Hepatocyte (in vitro differentiated cells): Measurements from ENCODE around the gene GNAZ. TPM values are rescaled to one million over a fixed set of nuclear protein-coding genes. Genes with fewer than 3 reads are reported as not detected.
"Not testable (repeated sequence)": the region's sequence is repeated elsewhere in the genome, so short reads cannot be mapped to it uniquely, and the experiment has no call there.

ENCODE experiments used
- DNase-seq: peaks from one replicate; pipeline ENCODE4 v3.0.0-alpha.2; 2016; ENCODE audit warnings: low spot score
- H2AFZ ChIP-seq: fragments of 200-600 bp; sonication (generic); 2 replicates; pipeline ENCODE4 v1.6.0; 2016; ENCODE audit warnings: antibody characterized with exemption, mild to moderate bottlenecking
- H3K27ac ChIP-seq: fragments of 200-600 bp; sonication (generic); 2 replicates; pipeline ENCODE4 v1.5.1; 2016; ENCODE audit warnings: mild to moderate bottlenecking
- H3K27me3 ChIP-seq: fragments of 200-600 bp; sonication (generic); 2 replicates; pipeline ENCODE4 v1.6.1; 2016
- H3K36me3 ChIP-seq: fragments of 200-600 bp; sonication (generic); replicated peaks from 2 replicates; pipeline ENCODE4 v1.5.1; 2016; ENCODE audit warnings: low read depth; ENCODE audit not compliant: insufficient read depth
- H3K4me1 ChIP-seq: fragments of 200-600 bp; sonication (generic); 2 replicates; pipeline ENCODE4 v1.5.1; 2016; ENCODE audit warnings: mild to moderate bottlenecking, moderate library complexity; ENCODE audit not compliant: insufficient read depth
- H3K4me2 ChIP-seq: fragments of 200-600 bp; sonication (generic); 2 replicates; pipeline ENCODE4 v1.6.0; 2016
- H3K4me3 ChIP-seq: fragments of 200-600 bp; sonication (generic); 2 replicates; pipeline ENCODE4 v1.5.1; 2016; ENCODE audit warnings: mild to moderate bottlenecking
- H3K79me2 ChIP-seq: fragments of 200-600 bp; sonication (generic); 2 replicates; pipeline ENCODE4 v1.6.0; 2017; ENCODE audit warnings: mild to moderate bottlenecking
- H3K9me2 ChIP-seq: fragments of 200-600 bp; sonication (generic); replicated peaks from 2 replicates; pipeline ENCODE4 v1.6.0; 2017; ENCODE audit warnings: mild to moderate bottlenecking; ENCODE audit not compliant: insufficient read depth
- H3K9me3 ChIP-seq: fragments of 200-600 bp; sonication (generic); 2 replicates; pipeline ENCODE4 v1.5.1; 2016; ENCODE audit warnings: low read depth, mild to moderate bottlenecking
- H4K20me1 ChIP-seq: fragments of 200-600 bp; sonication (generic); 2 replicates; pipeline ENCODE4 v1.6.0; 2016; ENCODE audit warnings: mild to moderate bottlenecking; ENCODE audit not compliant: insufficient read depth, poor library complexity, severe bottlenecking
- CTCF ChIP-seq: fragments of 200-600 bp; sonication (generic); IDR thresholded peaks from 2 replicates; pipeline ENCODE4 v1.5.1; 2016; ENCODE audit warnings: antibody characterized with exemption, mild to moderate bottlenecking; ENCODE audit not compliant: poor library complexity
- EZH2 ChIP-seq: fragments of 200-600 bp; sonication (generic); IDR thresholded peaks from 2 replicates; pipeline ENCODE4 v1.6.1; 2016; ENCODE audit warnings: antibody characterized with exemption, mild to moderate bottlenecking, borderline replicate concordance
- EZH2phosphoT487 ChIP-seq: fragments of 200-600 bp; sonication (generic); IDR thresholded peaks from one replicate; pipeline ENCODE4 v1.6.1; 2018; ENCODE audit warnings: antibody characterized with exemption, mild to moderate bottlenecking, low read depth, moderate library complexity; ENCODE audit not compliant: unreplicated experiment, severe bottlenecking
- WGBS: methylation state at CpG from one replicate; pipeline ENCODE4 v1.1.6; 2016; ENCODE audit warnings: low lambda C conversion rate; ENCODE audit errors: missing lambda C conversion rate; 5-methylcytosine and 5-hydroxymethylcytosine counted together
- polyA plus RNA-seq: library from polyadenylated mRNA; unstranded; fragments of >200 nt; fragmentation: Nextera tagmentation; extraction: Ambion mirVana; gene quantifications from 2 replicates; pipeline ENCODE4 v1.2.1, GENCODE V29; 2016
- total RNA-seq: library from RNA; depleted of rRNA; stranded (reverse); fragments of >200 nt; gene quantifications from 2 replicates; pipeline ENCODE4 v1.2.3, GENCODE V29; 2014

GNAZ gene
- total and polyA plus RNA-seq, 2 experiments from 2014 or later, result 3.4 to 4.1 TPM

- H3K27ac ChIP-seq, result no peak overlapping the region
- TF ChIP-seq EZH2, result no peak
- no peak for TF ChIP-seq EZH2phosphoT487
- no peak for TF ChIP-seq CTCF
- no peak for DNase-seq
- H4K20me1 ChIP-seq, result no peaks in the 10 kb centered on the region
- no peak overlapping the region for H3K4me2 ChIP-seq
- H3K79me2 ChIP-seq, result no peaks in the 10 kb centered on the region
- H3K9me2 ChIP-seq, result no peaks in the 10 kb centered on the region
- WGBS, result 94% methylated on average over 6 of the region's 6 CpGs
- H3K36me3 ChIP-seq, result no peaks in the 10 kb centered on the region
- no peaks in the 10 kb centered on the region for H3K9me3 ChIP-seq
- H2AFZ ChIP-seq, result no peak overlapping the region
- H3K27me3 ChIP-seq, result no peaks in the 10 kb centered on the region
- no peak overlapping the region for H3K4me3 ChIP-seq
- H3K4me1 ChIP-seq, result no peaks in the 10 kb centered on the region
These were observed 22.6 kb upstream of the GNAZ start for GRCh38 chr22:23047742-23048141.

- not testable (repeated sequence) for H3K4me1 ChIP-seq, H3K36me3 ChIP-seq, H3K4me2 ChIP-seq, DNase-seq, H3K9me2 ChIP-seq, H3K4me3 ChIP-seq, H4K20me1 ChIP-seq, H3K9me3 ChIP-seq, H2AFZ ChIP-seq, H3K79me2 ChIP-seq, H3K27me3 ChIP-seq, H3K27ac ChIP-seq
- WGBS, result 92% methylated on average over 1 of the region's 1 CpG
These were observed 19.8 kb upstream of the GNAZ start for GRCh38 chr22:23050546-23050945.

- H4K20me1 ChIP-seq, result no peaks in the 10 kb centered on the region
- no peaks in the 10 kb centered on the region for H3K27me3 ChIP-seq
- H3K4me3 ChIP-seq, result no peak overlapping the region
- H3K79me2 ChIP-seq, result no peaks in the 10 kb centered on the region
- no peak overlapping the region for H3K27ac ChIP-seq
- 48% methylated on average over 5 of the region's 5 CpGs for WGBS
- no peak overlapping the region for H2AFZ ChIP-seq
- DNase-seq, result no peak
- H3K4me1 ChIP-seq, result no peaks in the 10 kb centered on the region
- no peak overlapping the region for H3K4me2 ChIP-seq
- no peaks in the 10 kb centered on the region for H3K9me2 ChIP-seq
- H3K9me3 ChIP-seq, result no peaks in the 10 kb centered on the region
- H3K36me3 ChIP-seq, result no peaks in the 10 kb centered on the region
- TF ChIP-seq CTCF, result no peak
- TF ChIP-seq EZH2phosphoT487, result no peak
- TF ChIP-seq EZH2, result no peak
These were observed 17.1 kb upstream of the GNAZ start for GRCh38 chr22:23053051-23053707.

GRCh38 chr22:23053912-23054530 is 16.3 kb upstream of the GNAZ start:
- H4K20me1 ChIP-seq, result no peaks in the 10 kb centered on the region
- H3K4me1 ChIP-seq, result no peaks in the 10 kb centered on the region
- no peak overlapping the region for H3K4me3 ChIP-seq
- WGBS, result 94% methylated on average over 8 of the region's 8 CpGs
- no peak overlapping the region for H3K27ac ChIP-seq
- TF ChIP-seq EZH2, result no peak
- no peak for TF ChIP-seq CTCF
- TF ChIP-seq EZH2phosphoT487, result no peak
- DNase-seq, result no peak
- H3K27me3 ChIP-seq, result no peaks in the 10 kb centered on the region
- H3K36me3 ChIP-seq, result no peaks in the 10 kb centered on the region
- no peak overlapping the region for H3K4me2 ChIP-seq
- H3K9me2 ChIP-seq, result no peaks in the 10 kb centered on the region
- H3K79me2 ChIP-seq, result no peaks in the 10 kb centered on the region
- H2AFZ ChIP-seq, result no peak overlapping the region
- H3K9me3 ChIP-seq, result no peaks in the 10 kb centered on the region
